ENCODE results near the gene BATF.

BATF gene

GRCh38 chr14:75518625-75519024 is 3.6 kb upstream of the BATF start:
- Mint-ChIP-seq H3K27me3 (no peaks in the 10 kb centered on the region), H3K36me3 (peaks cover 24% of the 10 kb centered on the region), H3K9me3 (peaks cover 2% of the 10 kb centered on the region), H3K4me1 (peaks cover 85% of the 10 kb centered on the region), H3K4me3 (peak overlapping the region; percentile 60), H3K27ac (no peak overlapping the region)
- no peak for ATAC-seq

DNA sequence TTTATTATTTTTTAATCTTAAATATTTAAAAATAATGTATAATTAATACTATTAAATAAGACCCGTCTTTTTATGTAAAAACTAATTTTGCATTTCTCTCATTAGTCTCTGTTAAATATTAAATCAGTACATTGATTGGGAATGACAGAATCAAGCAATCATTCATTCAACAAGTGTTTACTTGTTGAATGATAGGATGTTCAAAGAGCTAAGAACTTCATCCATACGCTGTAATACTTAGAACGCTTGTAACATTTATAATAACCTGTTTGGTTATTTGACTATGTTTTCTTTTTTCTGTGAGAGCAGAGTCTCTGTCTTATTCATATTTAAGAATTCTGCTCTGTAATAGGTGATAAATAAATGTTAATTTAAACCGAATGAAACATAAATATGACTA is 2.9 kb upstream of the BATF start:
- Mint-ChIP-seq H3K36me3 (peaks cover 30% of the 10 kb centered on the region), H3K9me3 (peaks cover 2% of the 10 kb centered on the region), H3K4me1 (peaks cover 85% of the 10 kb centered on the region), H3K4me3 (no peak overlapping the region), H3K27me3 (no peaks in the 10 kb centered on the region), H3K27ac (no peak overlapping the region)
- ATAC-seq, result no peak

DNA sequence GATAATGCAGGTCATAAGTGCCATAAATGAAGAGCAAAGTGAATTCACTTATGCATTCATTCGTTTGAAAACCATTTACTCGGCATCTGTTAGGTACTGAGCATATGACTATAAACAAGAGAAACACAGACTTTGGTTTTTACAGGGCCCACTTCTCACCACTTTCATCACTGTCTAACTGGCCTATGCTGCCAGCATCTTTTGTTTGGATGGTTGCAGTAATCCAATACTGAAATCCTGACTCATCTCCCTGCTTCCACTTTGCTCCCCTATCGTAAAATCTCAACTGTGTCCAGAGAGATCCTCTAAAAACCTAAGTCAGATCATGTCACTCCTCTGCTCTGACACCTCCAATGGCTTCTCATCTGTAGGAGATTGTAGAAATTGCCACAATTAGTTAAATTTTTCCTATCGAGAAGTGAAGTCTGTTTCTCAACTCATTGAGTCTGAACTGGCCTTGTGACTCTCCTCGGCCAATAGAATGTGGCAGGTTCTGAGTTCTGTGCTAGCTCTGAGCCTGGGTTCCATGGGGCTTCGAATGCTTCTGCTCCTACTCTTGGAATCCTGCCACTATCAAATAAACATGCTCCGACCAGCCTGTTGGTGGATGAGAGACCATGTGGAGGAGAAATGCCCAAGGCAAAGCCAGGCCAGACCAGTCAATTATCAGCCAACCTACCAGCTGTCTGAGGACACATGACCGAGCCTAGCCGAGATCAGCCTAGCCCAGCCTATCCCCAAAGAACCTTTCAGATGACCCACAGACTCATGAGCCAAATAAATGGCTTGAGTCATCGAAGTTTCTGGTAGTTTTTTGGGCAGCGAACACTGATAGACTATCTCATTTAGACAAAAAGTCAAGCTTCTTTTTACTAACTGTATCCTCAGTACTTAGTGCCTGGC is 2.2 kb upstream of the BATF start:
- H3K4me3 Mint-ChIP-seq, result peak overlapping the region; percentile 13
- H3K36me3 Mint-ChIP-seq, result peaks cover 36% of the 10 kb centered on the region
- peaks cover 85% of the 10 kb centered on the region for H3K4me1 Mint-ChIP-seq
- H3K27ac Mint-ChIP-seq, result peak overlapping the region; percentile 94
- no peak for ATAC-seq
- peaks cover 2% of the 10 kb centered on the region for H3K9me3 Mint-ChIP-seq
- H3K27me3 Mint-ChIP-seq, result no peaks in the 10 kb centered on the region

- peak overlapping the region; percentile 8 for H3K4me3 Mint-ChIP-seq
- peak overlapping the region; percentile 94 for H3K27ac Mint-ChIP-seq
- peaks cover 85% of the 10 kb centered on the region for H3K4me1 Mint-ChIP-seq
These were observed 1.4 kb upstream of the BATF start for GRCh38 chr14:75520852-75521251.

GRCh38 chr14:75521415-75522199 is 662 bp upstream of the BATF start:
- ATAC-seq, result peak; percentile 52
- H3K4me3 Mint-ChIP-seq, result peak overlapping the region; percentile 97
- H3K4me1 Mint-ChIP-seq, result peaks cover 85% of the 10 kb centered on the region
- peaks cover 52% of the 10 kb centered on the region for H3K36me3 Mint-ChIP-seq
- peaks cover 2% of the 10 kb centered on the region for H3K9me3 Mint-ChIP-seq
- peak overlapping the region; percentile 94 for H3K27ac Mint-ChIP-seq
- H3K27me3 Mint-ChIP-seq, result no peaks in the 10 kb centered on the region

More at GRCh38 chr14:75520852-75521251, 1.4 kb upstream of the BATF start:
- Mint-ChIP-seq H3K36me3 (peaks cover 44% of the 10 kb centered on the region), H3K9me3 (peaks cover 2% of the 10 kb centered on the region), H3K27me3 (no peaks in the 10 kb centered on the region)
- ATAC-seq, result no peak

DNA sequence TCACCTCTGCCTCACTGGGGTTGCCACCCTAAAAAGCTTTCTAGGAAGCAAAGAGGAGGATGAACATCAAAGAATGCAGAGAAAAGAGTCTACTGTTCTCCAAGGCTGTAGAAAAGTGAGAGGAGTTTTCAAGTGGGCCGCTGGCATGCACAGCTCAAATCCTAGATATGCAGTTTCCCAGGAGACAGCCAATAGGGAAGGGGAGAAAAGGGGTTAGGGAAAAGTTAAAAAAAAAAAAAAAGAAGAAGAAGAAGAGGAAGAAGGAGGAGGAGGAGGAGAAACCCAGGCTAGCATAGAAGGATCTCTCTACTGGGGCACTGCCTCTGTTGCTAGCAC is 682 bp downstream of the BATF start:
- H3K4me1 Mint-ChIP-seq, result peaks cover 89% of the 10 kb centered on the region
- H3K27me3 Mint-ChIP-seq, result no peaks in the 10 kb centered on the region
- H3K36me3 Mint-ChIP-seq, result peaks cover 60% of the 10 kb centered on the region
- ATAC-seq, result no peak
- H3K4me3 Mint-ChIP-seq, result peak overlapping the region; percentile 97
- H3K27ac Mint-ChIP-seq, result peak overlapping the region; percentile 94
- H3K9me3 Mint-ChIP-seq, result no peaks in the 10 kb centered on the region

- Mint-ChIP-seq H3K27me3 (no peaks in the 10 kb centered on the region), H3K9me3 (no peaks in the 10 kb centered on the region), H3K36me3 (peaks cover 68% of the 10 kb centered on the region), H3K4me1 (peaks cover 90% of the 10 kb centered on the region), H3K4me3 (peak overlapping the region; percentile 97), H3K27ac (peak overlapping the region; percentile 94)
- no peak for ATAC-seq
These were observed 1.5 kb downstream of the BATF start for GRCh38 chr14:75523771-75524171.

DNA sequence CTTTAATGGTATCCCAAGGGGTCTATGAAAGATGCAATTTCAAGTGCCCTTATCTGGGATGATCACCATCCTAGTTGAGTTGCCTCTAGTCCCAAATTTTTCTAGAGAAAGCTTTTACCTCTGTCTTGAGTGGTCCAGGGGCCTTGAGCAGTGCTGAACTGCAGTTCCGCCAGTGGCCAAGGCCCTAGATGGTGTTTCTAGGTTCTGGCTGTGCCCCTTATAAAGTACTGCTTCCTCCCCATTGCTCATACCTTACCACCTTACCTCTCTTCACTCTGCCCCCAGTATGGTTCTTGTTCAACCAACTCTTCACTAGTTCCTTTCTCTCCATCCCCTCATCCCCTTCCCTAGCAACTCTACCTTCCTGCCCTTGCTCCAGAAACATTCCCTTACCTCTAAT is 3.7 kb downstream of the BATF start:
- no peaks in the 10 kb centered on the region for H3K27me3 Mint-ChIP-seq
- H3K36me3 Mint-ChIP-seq, result peaks cover 80% of the 10 kb centered on the region
- peaks cover 85% of the 10 kb centered on the region for H3K4me1 Mint-ChIP-seq
- no peaks in the 10 kb centered on the region for H3K9me3 Mint-ChIP-seq
- ATAC-seq, result no peak
- H3K27ac Mint-ChIP-seq, result peak overlapping the region; percentile 94
- H3K4me3 Mint-ChIP-seq, result peak overlapping the region; percentile 62

DNA sequence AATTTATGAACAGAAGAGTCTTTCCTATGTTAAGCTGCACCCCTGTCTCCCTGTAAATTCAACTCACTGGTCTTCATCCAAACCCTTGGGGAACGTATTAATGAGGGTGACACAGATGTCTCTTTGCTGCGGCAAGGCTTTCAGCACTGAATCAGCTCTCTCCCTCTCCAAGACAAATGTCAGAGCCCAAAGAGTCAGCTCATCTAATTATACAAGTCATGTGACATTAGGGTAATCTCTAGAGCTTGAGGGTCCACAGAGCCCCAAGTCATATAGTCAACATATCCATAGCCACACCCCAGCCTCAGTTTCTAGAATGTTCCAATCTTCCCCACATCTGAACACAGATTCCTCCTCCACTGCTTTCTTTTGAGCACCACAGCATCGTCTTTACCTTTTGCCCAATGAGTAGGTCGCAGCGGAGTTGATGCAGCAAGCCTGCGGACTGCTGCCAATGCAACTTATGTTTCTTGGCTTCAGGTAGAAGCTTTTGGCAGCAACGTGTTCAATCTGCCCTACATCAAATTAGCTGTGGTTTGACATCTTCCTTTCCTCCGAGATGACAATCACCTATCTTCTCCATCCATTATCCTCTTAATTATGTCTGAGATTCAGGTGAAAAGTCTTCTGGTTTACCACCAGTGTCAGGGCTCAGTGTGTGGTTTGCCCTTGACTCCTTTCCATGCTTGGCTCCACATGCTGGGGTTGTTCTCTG is 5.3 kb downstream of the BATF start:
- H3K9me3 Mint-ChIP-seq, result no peaks in the 10 kb centered on the region
- no peak overlapping the region for H3K27ac Mint-ChIP-seq
- H3K27me3 Mint-ChIP-seq, result no peaks in the 10 kb centered on the region
- peak overlapping the region; percentile 44 for H3K4me3 Mint-ChIP-seq
- H3K36me3 Mint-ChIP-seq, result peaks cover 90% of the 10 kb centered on the region
- no peak for ATAC-seq
- peaks cover 86% of the 10 kb centered on the region for H3K4me1 Mint-ChIP-seq

- H3K27ac Mint-ChIP-seq, result no peak overlapping the region
- H3K9me3 Mint-ChIP-seq, result no peaks in the 10 kb centered on the region
- no peak for ATAC-seq
- no peak overlapping the region for H3K4me3 Mint-ChIP-seq
- H3K27me3 Mint-ChIP-seq, result no peaks in the 10 kb centered on the region
- H3K36me3 Mint-ChIP-seq, result peaks cover 86% of the 10 kb centered on the region
- peaks cover 68% of the 10 kb centered on the region for H3K4me1 Mint-ChIP-seq
These were observed 9.0 kb downstream of the BATF start for GRCh38 chr14:75531256-75531655.

GRCh38 chr14:75531660-75532317 is 9.5 kb downstream of the BATF start:
- H3K9me3 Mint-ChIP-seq, result no peaks in the 10 kb centered on the region
- no peak for ATAC-seq
- H3K27ac Mint-ChIP-seq, result no peak overlapping the region
- peaks cover 63% of the 10 kb centered on the region for H3K4me1 Mint-ChIP-seq
- peaks cover 83% of the 10 kb centered on the region for H3K36me3 Mint-ChIP-seq
- no peak overlapping the region for H3K4me3 Mint-ChIP-seq
- H3K27me3 Mint-ChIP-seq, result no peaks in the 10 kb centered on the region

DNA sequence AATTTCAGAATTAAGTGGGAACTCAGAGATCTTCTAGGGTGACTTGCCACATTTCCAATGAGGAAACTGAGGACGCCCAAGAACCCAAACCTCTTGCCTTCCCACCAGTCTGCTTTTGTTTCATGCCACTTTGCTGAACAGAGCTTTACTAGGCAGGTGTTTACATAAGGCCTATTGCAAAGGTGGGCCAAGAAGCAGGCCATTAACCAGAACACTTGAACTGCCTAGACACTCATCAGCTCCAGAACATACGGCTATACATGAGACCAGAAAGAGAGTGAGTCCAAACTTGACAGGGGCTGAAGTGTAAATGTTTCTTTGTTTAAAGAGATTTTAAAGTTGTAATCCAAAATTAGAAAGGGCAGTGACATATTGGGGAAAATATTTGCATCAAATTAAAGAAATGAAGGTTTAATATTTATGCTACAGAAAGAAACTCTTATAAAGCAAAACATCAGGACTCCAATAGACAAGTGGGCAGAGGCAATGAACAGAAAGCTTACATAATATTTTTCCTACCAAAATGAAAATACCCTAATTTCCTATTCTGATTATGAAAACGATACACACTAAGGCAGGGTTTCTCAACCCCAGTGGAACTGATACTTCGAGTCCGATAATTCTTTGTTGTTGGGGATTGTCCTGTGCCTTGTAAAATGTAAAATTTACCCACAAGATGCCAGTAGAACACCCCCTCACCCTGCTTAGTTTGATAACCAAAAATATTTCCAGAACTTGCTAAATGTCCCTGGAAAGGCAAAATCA is 11.7 kb downstream of the BATF start:
- Mint-ChIP-seq H3K36me3 (peaks cover 77% of the 10 kb centered on the region), H3K27me3 (no peaks in the 10 kb centered on the region), H3K4me3 (no peak overlapping the region), H3K4me1 (peaks cover 53% of the 10 kb centered on the region), H3K9me3 (no peaks in the 10 kb centered on the region), H3K27ac (peak overlapping the region; percentile 28)
- ATAC-seq, result no peak

GRCh38 chr14:75535164-75535898 is 13.1 kb downstream of the BATF start:
- no peaks in the 10 kb centered on the region for H3K9me3 Mint-ChIP-seq
- no peaks in the 10 kb centered on the region for H3K27me3 Mint-ChIP-seq
- peaks cover 60% of the 10 kb centered on the region for H3K4me1 Mint-ChIP-seq
- no peak overlapping the region for H3K4me3 Mint-ChIP-seq
- ATAC-seq, result no peak
- peak overlapping the region; percentile 24 for H3K27ac Mint-ChIP-seq
- H3K36me3 Mint-ChIP-seq, result peaks cover 65% of the 10 kb centered on the region

DNA sequence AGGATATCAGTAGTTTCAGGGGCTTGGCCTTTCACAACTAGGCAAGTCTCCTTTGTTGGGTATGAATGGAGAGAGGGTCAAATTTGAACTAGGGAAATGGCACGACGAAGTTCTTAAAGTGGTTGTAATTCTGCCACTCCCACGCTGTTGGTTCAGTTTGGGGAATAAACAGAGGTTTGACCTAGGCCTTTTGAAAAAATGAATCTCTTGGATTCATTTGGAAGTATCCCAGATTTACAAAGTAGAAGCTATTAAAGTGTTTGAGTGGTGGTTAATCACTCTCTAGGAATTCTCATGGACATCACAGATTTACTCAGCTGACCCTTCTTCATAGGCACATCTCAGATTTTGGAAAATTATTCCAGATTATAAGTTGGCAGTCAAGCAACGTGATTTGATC is 14.8 kb downstream of the BATF start:
- Mint-ChIP-seq H3K27ac (no peak overlapping the region), H3K9me3 (no peaks in the 10 kb centered on the region), H3K27me3 (no peaks in the 10 kb centered on the region), H3K36me3 (peaks cover 53% of the 10 kb centered on the region), H3K4me1 (peaks cover 65% of the 10 kb centered on the region), H3K4me3 (no peak overlapping the region)
- no peak for ATAC-seq
